ENCODE measurements around the gene HTD2. TPM values are rescaled to one million over a fixed set of nuclear protein-coding genes. Genes with fewer than 3 reads are reported as not detected.
"Not testable (repeated sequence)": the region's sequence is repeated elsewhere in the genome, so short reads cannot be mapped to it uniquely, and the experiment has no call there.

The HTD2 gene
- total RNA-seq, 1 experiment from 2014 or later = 8.2 TPM

GRCh38 chr3:58287354-58287753, 19.0 kb upstream of the HTD2 start:
- H3K4me1 Mint-ChIP-seq (ENCODE audit: low read depth, unreplicated experiment) = no peaks in the 10 kb centered on the region
- no TSS peak for BruUV-seq (replicated peaks)
- H3K36me3 Mint-ChIP-seq (ENCODE audit: insufficient read depth, unreplicated experiment) = no peaks in the 10 kb centered on the region
- no peaks in the 10 kb centered on the region for H3K27me3 ChIP-seq (replicated peaks; ENCODE audit: control insufficient read depth, insufficient read depth, low read length)
- no peak overlapping the region for H3K4me3 ChIP-seq (ENCODE audit: low read depth, low read length)
- no peak overlapping the region for H3K27ac Mint-ChIP-seq (ENCODE audit: unreplicated experiment)
- H3K9me3 Mint-ChIP-seq (ENCODE audit: unreplicated experiment) = no peaks in the 10 kb centered on the region
- DNase-seq = no peak
- POLR2A ChIA-PET = no interaction called here
- H3K4me3 Mint-ChIP-seq (ENCODE audit: unreplicated experiment) = no peak overlapping the region
- no peaks in the 10 kb centered on the region for H3K9me3 ChIP-seq
- intact Hi-C loops (cut with micrococcal nuclease; ENCODE audit: unreplicated experiment) = no loop called here
- H3K36me3 ChIP-seq (ENCODE audit: control insufficient read depth, insufficient read depth, low read length) = peaks cover 2% of the 10 kb centered on the region; the same call in 1 of the 2 replicates
- TF ChIP-seq, protein P1, sequence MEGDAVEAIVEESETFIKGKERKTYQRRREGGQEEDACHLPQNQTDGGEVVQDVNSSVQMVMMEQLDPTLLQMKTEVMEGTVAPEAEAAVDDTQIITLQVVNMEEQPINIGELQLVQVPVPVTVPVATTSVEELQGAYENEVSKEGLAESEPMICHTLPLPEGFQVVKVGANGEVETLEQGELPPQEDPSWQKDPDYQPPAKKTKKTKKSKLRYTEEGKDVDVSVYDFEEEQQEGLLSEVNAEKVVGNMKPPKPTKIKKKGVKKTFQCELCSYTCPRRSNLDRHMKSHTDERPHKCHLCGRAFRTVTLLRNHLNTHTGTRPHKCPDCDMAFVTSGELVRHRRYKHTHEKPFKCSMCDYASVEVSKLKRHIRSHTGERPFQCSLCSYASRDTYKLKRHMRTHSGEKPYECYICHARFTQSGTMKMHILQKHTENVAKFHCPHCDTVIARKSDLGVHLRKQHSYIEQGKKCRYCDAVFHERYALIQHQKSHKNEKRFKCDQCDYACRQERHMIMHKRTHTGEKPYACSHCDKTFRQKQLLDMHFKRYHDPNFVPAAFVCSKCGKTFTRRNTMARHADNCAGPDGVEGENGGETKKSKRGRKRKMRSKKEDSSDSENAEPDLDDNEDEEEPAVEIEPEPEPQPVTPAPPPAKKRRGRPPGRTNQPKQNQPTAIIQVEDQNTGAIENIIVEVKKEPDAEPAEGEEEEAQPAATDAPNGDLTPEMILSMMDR (IDR thresholded peaks at IDR 0.05; ENCODE audit: insufficient read depth in 1 of 2, low read depth in 1 of 2, low read length in 1 of 2, severe bottlenecking in 1 of 2, unreplicated experiment in 1 of 2) = no peak
- no peaks in the 10 kb centered on the region for H3K4me1 ChIP-seq
- CTCF ChIA-PET = no interaction called here
- no peaks in the 10 kb centered on the region for H3K27me3 Mint-ChIP-seq (ENCODE audit: insufficient read depth, unreplicated experiment)

DNA sequence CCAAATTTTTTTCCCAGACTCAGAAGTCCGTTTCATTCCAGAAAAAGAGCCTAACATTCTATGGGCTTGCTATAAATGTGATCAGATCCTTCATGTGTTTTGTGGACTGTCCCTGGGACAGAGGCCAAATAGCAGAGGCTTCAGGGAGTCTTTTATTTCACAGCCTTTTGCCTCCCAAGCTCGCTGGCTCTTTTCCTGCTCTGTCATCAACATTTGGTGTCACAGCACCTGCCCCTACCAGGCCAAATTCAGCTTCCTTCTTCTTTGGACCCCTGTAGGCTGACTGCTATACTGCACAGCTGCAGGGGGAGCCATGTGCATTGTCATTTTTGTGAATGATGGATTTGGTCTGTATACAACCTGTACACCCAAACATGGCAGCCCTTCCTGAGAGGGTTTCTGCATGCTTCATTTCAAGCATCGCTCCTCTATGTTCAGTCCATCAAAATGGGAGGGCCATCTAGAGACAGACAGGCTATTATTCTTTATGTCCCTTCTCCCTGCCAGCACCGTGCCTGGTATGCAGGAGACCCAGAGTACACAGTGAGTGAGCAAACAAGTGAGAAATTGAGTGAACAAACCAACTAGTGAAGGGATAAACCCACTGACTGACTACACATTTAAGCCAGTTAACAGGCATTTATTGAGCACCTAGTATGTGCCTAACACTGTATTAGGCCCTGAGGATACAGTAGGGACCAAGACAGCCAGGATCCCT, 18.1 kb upstream of the HTD2 start:
- H3K27me3 ChIP-seq (replicated peaks; ENCODE audit: control insufficient read depth, insufficient read depth, low read length) = no peaks in the 10 kb centered on the region
- H3K9me3 ChIP-seq = no peaks in the 10 kb centered on the region
- Mint-ChIP-seq H3K27me3 (ENCODE audit: insufficient read depth, unreplicated experiment) (no peaks in the 10 kb centered on the region), H3K27ac (ENCODE audit: unreplicated experiment) (no peak overlapping the region), H3K36me3 (ENCODE audit: insufficient read depth, unreplicated experiment) (no peaks in the 10 kb centered on the region), H3K4me1 (ENCODE audit: low read depth, unreplicated experiment) (no peaks in the 10 kb centered on the region), H3K4me3 (ENCODE audit: unreplicated experiment) (no peak overlapping the region), H3K9me3 (ENCODE audit: unreplicated experiment) (no peaks in the 10 kb centered on the region)
- TF ChIP-seq, protein P1 (IDR thresholded peaks at IDR 0.05; ENCODE audit: insufficient read depth in 1 of 2, low read depth in 1 of 2, low read length in 1 of 2, severe bottlenecking in 1 of 2, unreplicated experiment in 1 of 2) = no peak
- ChIA-PET POLR2A (no interaction called here), CTCF (interaction anchor here (0.9 kb wide), 1 partner anchor 123 kb away, joined by 3 read pairs; no protein-coding TSS in a partner anchor)
- no peak overlapping the region for H3K4me3 ChIP-seq (ENCODE audit: low read depth, low read length)
- H3K4me1 ChIP-seq = no peaks in the 10 kb centered on the region
- no peak for DNase-seq
- intact Hi-C loops (cut with micrococcal nuclease; ENCODE audit: unreplicated experiment) = no loop called here
- BruUV-seq (replicated peaks) = no TSS peak
- H3K36me3 ChIP-seq (ENCODE audit: control insufficient read depth, insufficient read depth, low read length) = peaks cover 2% of the 10 kb centered on the region; the same call in 1 of the 2 replicates

- H3K36me3 ChIP-seq (ENCODE audit: control insufficient read depth, insufficient read depth, low read length); H3K27me3 Mint-ChIP-seq (ENCODE audit: insufficient read depth, unreplicated experiment); POLR2A ChIA-PET; H3K4me3 Mint-ChIP-seq (ENCODE audit: unreplicated experiment); CTCF ChIA-PET; H3K4me1 Mint-ChIP-seq (ENCODE audit: low read depth, unreplicated experiment); H3K4me1 ChIP-seq; H3K27ac Mint-ChIP-seq (ENCODE audit: unreplicated experiment); BruUV-seq (replicated peaks); H3K9me3 ChIP-seq; H3K27me3 ChIP-seq (replicated peaks; ENCODE audit: control insufficient read depth, insufficient read depth, low read length); DNase-seq; H3K4me3 ChIP-seq (ENCODE audit: low read depth, low read length); H3K9me3 Mint-ChIP-seq (ENCODE audit: unreplicated experiment); intact Hi-C loops (cut with micrococcal nuclease; ENCODE audit: unreplicated experiment); H3K36me3 Mint-ChIP-seq (ENCODE audit: insufficient read depth, unreplicated experiment): not testable (repeated sequence)
Observed at GRCh38 chr3:58288964-58289613, 17.2 kb upstream of the HTD2 start.

- H3K4me1 Mint-ChIP-seq (ENCODE audit: low read depth, unreplicated experiment); H3K36me3 ChIP-seq (ENCODE audit: control insufficient read depth, insufficient read depth, low read length); H3K9me3 ChIP-seq; H3K27me3 Mint-ChIP-seq (ENCODE audit: insufficient read depth, unreplicated experiment); DNase-seq; CTCF ChIA-PET; H3K36me3 Mint-ChIP-seq (ENCODE audit: insufficient read depth, unreplicated experiment); BruUV-seq (replicated peaks); POLR2A ChIA-PET; H3K4me1 ChIP-seq; H3K27ac Mint-ChIP-seq (ENCODE audit: unreplicated experiment); H3K9me3 Mint-ChIP-seq (ENCODE audit: unreplicated experiment); H3K4me3 ChIP-seq (ENCODE audit: low read depth, low read length); H3K4me3 Mint-ChIP-seq (ENCODE audit: unreplicated experiment); intact Hi-C loops (cut with micrococcal nuclease; ENCODE audit: unreplicated experiment); H3K27me3 ChIP-seq (replicated peaks; ENCODE audit: control insufficient read depth, insufficient read depth, low read length): not testable (repeated sequence)
Observed at GRCh38 chr3:58290446-58290845, 15.9 kb upstream of the HTD2 start.
